ENCODE data around the gene IKZF4. TPM values are rescaled to one million over a fixed set of nuclear protein-coding genes. Genes with fewer than 3 reads are reported as not detected.
"Not testable (repeated sequence)": the region's sequence is repeated elsewhere in the genome, so short reads cannot be mapped to it uniquely, and the experiment has no call there.

IKZF4 gene
- total and polyA plus RNA-seq, 2 of the 8 experiments (the other 6 are each of a cell fraction or from before 2014, with no cell fraction given), result 8.0 to 13.3 TPM

DNA sequence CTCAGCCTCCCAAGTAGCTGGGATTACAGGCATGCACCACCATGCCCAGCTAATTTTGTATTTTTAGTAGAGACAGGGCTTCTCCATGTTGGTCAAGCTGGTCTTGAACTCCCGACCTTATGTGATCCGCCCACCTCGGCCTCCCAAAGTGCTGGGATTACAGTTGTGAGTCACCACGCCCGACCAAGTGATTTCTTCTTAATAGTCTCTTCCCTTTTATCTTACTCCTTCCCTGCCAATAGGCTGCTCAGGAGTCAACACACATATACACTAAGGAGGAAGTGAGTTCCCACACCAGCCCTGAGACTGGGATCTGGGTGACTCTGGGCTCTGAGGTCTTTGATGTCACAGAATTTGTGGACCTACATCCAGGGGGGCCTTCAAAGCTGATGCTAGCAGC, 17.5 kb upstream of the IKZF4 start:
- H3K79me1 ChIP-seq (ENCODE audit: low read depth, low read length); H3K23me2 ChIP-seq (ENCODE audit: low read depth, low read length); H3K27ac ChIP-seq (ENCODE audit: low read depth, low read length); FAIRE-seq; H3K4me2 ChIP-seq (ENCODE audit: insufficient read depth in 1 of 2, low read depth in 2 of 2, low read length in 2 of 2); H2BK5ac ChIP-seq (ENCODE audit: low read depth, low read length); H3K4me1 ChIP-seq (replicated peaks in 1 of 4; ENCODE audit: control insufficient read depth in 3 of 4, insufficient read depth in 4 of 4, low read length in 3 of 4); DNase-seq (ENCODE audit: low read depth in 1 of 2, low spot score in 2 of 2); H3K27me3 ChIP-seq (replicated peaks in 1 of 4; ENCODE audit: control insufficient read depth in 3 of 4, extremely low read depth in 1 of 4, insufficient read depth in 3 of 4, low read length in 3 of 4); H2AK5ac ChIP-seq (ENCODE audit: low read depth, low read length); H3K4ac ChIP-seq (replicated peaks; ENCODE audit: insufficient read length, low read depth, low read length); H3K18ac ChIP-seq (ENCODE audit: extremely low read depth, low read length); H3K9me3 ChIP-seq (ENCODE audit: insufficient read depth in 2 of 2, low read depth in 1 of 2, low read length in 1 of 2); H4K8ac ChIP-seq (ENCODE audit: extremely low read depth, insufficient read depth, low read length); H3K56ac ChIP-seq (replicated peaks; ENCODE audit: insufficient read length, low read depth, low read length); H3K4me3 ChIP-seq (ENCODE audit: extremely low read depth in 1 of 4, insufficient read depth in 2 of 4, low read depth in 3 of 4, low read length in 4 of 4); H3K9ac ChIP-seq (replicated peaks in 1 of 4; ENCODE audit: extremely low read depth in 1 of 4, low read depth in 3 of 4, low read length in 3 of 4); H3K14ac ChIP-seq (ENCODE audit: insufficient read length); H2BK12ac ChIP-seq (ENCODE audit: low read depth, low read length); H2AFZ ChIP-seq (ENCODE audit: low read length); H4K20me1 ChIP-seq (replicated peaks in 1 of 2; ENCODE audit: control insufficient read depth in 1 of 2, insufficient read depth in 2 of 2, low read length in 2 of 2); H4K5ac ChIP-seq (ENCODE audit: insufficient read length, low read depth, low read length); H3K79me2 ChIP-seq (ENCODE audit: control insufficient read depth in 1 of 2, insufficient read depth in 2 of 2, low read length in 2 of 2); H3K23ac ChIP-seq (ENCODE audit: insufficient read length); H2BK15ac ChIP-seq (ENCODE audit: low read length); H2BK120ac ChIP-seq (replicated peaks; ENCODE audit: low read depth, low read length); H2BK20ac ChIP-seq (ENCODE audit: low read length); H4K91ac ChIP-seq (replicated peaks; ENCODE audit: insufficient read length, low read length): not testable (repeated sequence)
- ChIA-PET POLR2A (ENCODE audit: partially characterized antibody) (interaction anchor here (1.0 kb wide), 1 partner anchor 172 kb away, joined by 3 read pairs; no protein-coding TSS in a partner anchor), CTCF (ENCODE audit: partially characterized antibody) (interaction anchor here (0.5 to 1.3 kb wide), 5 partner anchors 9 to 336 kb away, joined by 3 to 4 read pairs (median 3); no protein-coding TSS in a partner anchor)
- 95% methylated on average over 5 of the region's 5 CpGs; no CpG with 5 or more reads in 1 of the 2 experiments for WGBS, 2 experiments (ENCODE audit: extremely low coverage in 1 of 2, insufficient coverage in 1 of 2, insufficient read length in 1 of 2, insufficient replicate concordance in 2 of 2, low coverage in 1 of 2, low lambda C conversion rate in 2 of 2, missing lambda C conversion rate in 1 of 2)
- peaks cover 0 to 20% (median 5%) of the 10 kb centered on the region in 4 experiments; a peak in 5 of 8 replicates for H3K36me3 ChIP-seq (ENCODE audit: control insufficient read depth in 2 of 4, insufficient read depth in 4 of 4, low read length in 3 of 4)

Measured in H1 (cell line).